ENCODE results near the gene TBL3.

The TBL3 gene

GRCh38 chr16:1982991-1983543 lies 11.2 kb downstream of the TBL3 start:
- DNase-seq (ENCODE audit: low spot score), result no peak

DNA sequence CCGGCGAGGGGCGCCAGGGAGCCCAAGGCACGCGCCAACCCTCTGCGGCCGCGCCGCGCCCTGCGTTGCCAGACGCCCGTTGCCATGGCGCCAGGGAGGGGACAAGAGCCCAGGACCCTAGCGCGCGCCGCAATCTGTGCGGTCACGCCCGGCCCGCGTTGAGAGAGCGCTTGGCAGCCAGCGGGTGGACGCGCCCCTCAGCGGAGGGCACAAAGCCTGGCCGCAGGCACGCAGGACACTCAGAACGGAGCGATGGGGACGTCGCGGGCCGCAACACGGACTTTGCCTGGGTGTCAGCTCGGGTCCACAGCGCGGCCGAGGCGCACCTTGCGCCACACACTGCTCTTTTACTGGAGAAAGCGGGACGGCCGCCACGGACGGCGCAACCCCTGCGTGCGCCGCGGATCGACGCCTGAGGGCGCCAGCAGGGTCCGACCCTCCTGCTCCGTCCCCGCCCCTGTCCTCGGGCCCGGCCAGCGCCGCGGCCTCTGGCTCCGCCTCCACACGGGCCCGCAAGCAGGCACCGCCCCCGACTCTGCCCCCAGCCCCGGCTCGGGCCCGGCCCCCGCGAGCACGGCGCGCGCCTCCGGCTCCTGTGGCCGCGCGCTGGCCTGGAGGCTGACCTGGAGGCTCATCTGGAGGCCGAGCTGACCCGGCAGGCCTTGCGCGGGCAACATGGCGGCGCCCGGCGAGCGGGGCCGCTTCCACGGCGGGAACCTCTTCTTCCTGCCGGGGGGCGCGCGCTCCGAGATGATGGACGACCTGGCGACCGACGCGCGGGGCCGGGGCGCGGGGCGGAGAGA lies 11.9 kb downstream of the TBL3 start, which contains the start of gene GFER:
TSS of gene GFER (plus strand) at position 650 of the 803 bp plus-strand sequence. CDS start at position 676, 26 bp downstream.
- peak; percentile 88 for DNase-seq (ENCODE audit: low spot score)

DNA sequence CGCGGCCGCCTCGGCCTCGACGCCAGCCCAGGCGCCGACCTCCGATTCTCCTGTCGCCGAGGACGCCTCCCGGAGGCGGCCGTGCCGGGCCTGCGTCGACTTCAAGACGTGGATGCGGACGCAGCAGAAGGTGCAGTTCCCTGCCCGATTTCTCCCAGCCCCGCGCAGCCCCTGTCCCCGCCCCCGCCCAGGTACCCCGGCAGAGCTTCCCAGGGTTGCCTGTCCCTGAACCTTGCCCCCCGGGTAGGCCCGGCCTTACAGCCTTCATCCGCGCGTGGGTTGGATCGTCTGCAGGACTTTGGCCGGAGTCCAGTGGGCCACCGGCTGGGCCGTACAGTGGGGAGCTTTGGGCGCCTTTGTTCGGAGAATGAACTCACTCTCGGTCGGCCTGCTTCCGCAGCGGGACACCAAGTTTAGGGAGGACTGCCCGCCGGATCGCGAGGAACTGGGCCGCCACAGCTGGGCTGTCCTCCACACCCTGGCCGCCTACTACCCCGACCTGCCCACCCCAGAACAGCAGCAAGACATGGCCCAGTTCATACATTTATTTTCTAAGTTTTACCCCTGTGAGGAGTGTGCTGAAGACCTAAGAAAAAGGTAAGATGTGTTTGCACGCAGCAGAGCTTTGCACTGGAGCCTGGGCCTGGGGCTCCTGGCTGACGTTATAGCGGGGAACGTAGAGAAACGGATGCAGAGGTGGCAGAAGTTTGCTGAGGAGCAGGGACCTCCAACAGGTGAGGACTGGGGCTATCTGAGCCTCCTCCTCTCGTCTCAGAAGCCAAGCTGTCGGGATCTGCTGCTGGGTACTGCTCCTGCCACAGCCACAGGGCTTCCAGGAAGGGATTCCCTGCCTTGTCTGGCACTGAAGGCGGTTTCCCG lies 12.7 kb downstream of the TBL3 start:
- DNase-seq (ENCODE audit: low spot score), result no peak

DNA sequence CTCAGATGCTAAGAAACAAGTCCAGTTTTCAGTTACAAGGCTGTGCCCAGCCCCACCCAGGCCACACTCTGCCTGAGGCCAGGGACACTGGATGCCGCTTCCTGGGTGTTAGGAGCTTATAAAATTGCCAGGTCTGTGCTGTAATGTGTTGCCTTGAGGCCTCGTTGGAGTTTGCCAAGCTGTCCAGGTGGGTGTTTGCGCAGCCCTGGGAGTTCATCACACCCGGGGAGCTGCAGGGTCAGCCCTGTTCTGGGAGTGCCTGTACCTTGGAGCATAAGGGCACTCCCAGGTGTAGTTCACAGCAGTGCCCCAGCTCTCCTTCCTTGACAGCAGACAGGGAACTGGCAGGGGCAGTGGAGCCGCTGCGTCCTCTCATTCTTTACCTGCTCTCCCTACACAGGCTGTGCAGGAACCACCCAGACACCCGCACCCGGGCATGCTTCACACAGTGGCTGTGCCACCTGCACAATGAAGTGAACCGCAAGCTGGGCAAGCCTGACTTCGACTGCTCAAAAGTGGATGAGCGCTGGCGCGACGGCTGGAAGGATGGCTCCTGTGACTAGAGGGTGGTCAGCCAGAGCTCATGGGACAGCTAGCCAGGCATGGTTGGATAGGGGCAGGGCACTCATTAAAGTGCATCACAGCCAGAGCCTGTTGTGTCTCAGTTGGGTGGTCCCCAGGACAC lies 13.8 kb downstream of the TBL3 start:
- DNase-seq (ENCODE audit: low spot score), result no peak

DNA sequence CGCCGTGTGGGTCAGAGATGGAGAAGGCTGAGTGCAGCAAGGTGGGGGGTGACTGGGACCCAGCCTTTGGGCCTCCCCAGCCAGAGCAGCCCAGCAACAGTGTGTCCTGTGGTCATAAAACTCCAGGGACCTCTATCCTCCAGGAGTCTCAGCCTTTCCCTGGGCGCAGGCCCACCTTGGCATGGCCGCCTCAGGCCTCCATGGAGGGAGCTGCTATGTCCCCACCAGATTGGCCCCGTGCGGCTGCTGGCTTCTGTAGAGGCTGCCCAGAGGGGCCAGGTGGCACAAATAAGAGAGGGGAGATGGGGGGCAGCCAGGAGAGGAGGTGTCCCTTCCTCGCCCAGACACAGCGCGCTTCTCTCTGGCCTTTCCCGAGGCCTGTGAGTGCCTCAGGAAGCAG lies 15.3 kb downstream of the TBL3 start:
- no peak for DNase-seq (ENCODE audit: low spot score)

DNA sequence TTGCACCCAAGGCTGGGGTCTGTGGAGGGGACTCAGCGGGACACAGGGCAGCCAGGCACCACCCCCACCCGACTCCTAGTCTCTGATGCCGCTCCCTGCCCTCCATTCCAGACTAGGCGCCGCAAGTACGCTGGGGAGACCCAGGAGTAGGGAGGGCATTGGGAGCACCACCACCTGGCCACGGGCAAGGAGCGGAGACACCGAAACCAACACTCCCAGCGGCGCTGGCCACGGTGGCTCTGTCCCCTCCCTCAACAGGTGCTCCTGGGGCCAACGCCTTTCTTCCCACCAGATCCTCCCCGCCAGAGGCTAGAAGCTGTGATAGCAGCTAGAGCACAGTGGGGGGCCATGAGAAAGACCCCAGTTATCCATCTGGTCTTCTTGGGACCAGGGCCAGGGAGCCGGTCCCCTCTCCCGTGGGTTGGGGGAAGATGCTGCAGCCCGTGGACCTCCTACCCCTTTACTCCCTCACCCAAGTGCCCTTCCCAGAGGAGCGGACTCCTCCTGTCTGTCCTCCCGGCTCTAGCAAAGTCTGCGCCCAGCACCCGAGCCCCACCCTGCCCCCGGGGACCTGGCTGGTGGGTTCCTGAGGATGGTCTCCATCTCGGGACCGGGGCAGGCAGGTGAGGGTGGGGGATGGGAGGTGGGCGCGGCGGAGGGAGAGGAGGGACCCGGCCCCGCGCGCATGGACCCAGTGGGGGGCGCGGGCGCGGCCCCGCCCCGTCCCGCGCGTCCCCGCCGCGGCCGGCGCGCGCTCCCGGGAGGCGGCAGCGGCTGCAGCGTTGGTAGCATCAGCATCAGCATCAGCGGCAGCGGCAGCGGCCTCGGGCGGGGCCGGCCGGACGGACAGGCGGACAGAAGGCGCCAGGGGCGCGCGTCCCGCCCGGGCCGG lies 17.6 kb downstream of the TBL3 start, which contains the start of gene SYNGR3:
TSS of gene SYNGR3 (plus strand) at position 762 of the 892 bp plus-strand sequence. CDS start 133 bp downstream, outside the sequence.
- DNase-seq (ENCODE audit: low spot score), result peak; percentile 41

DNA sequence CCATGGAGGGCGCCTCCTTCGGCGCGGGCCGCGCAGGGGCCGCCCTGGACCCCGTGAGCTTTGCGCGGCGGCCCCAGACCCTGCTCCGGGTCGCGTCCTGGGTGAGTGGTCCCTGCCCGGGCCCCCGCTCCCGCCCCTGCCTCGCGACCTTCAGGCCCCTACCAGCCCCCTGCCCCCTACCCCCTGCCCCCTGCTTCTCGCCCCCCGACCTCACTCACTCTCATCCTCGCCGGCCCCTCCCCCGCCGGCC lies 18.2 kb downstream of the TBL3 start:
- DNase-seq (ENCODE audit: low spot score), result no peak

DNA sequence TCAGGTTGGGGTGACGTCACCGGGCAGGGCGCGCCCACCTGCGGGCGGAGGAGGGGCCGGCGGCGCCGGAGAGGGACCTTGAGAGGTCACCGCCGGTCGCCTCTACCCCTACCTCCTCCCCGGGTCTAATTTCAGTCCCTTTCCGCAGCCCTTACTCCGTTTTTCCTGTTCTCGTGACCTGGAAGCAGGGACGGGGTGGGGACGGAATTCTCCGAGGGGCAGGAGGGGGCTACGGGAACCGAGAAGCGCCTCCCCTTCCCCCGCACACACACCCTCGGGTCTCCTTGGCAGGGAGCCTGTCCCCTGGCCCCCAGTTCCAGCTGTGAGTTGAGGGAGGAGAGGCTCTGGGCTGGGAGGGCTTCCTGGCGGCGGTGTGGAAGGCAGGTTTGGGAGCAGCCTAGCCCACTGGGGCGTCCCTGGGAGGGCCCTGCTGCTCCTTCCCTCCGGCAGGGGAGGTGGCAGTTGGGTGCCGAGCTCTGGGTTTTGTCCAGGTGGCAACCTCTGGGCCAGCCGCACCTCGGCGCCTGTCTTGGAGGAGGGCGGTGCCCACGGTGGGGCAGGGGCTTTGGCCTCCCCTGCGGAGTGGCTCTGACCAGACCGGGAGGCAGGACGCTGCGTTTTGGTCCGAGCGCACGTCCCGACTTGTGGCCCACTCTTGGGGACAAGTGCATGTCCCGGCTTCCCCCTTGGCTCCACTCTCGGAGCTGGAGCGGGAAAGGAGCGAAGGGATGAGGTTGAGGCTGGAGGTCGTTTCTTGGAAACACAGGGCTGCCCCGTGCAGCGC lies 18.7 kb downstream of the TBL3 start:
- DNase-seq (ENCODE audit: low spot score), result peak; percentile 48

DNA sequence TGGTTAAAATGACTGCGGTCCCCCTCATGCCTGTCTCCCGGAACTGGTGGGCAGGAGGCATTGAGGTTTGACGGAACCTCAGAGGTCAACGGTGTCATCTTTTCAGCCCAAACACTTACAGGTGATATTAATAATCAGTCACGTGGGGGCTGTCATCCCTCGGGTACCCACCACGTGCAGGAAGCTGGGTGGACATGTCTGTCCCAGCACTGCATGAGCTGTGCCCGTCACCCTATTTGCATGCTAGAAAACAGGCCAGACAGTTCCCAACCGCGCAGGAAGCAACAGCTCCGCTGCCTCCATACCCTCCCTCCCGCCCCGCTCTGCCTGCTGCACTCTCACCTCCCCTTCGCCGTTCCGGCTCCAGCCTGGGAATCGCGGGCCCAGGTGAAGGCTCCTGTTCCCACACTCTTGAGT lies 19.3 kb downstream of the TBL3 start:
- peak; percentile 82 for DNase-seq (ENCODE audit: low spot score)

- no peak for DNase-seq (ENCODE audit: low spot score)
Measured at GRCh38 chr16:1991588-1991947, 19.7 kb downstream of the TBL3 start.

GRCh38 chr16:1991948-1992703 lies 20.3 kb downstream of the TBL3 start:
- peak; percentile 98 for DNase-seq (ENCODE audit: low spot score)

DNA sequence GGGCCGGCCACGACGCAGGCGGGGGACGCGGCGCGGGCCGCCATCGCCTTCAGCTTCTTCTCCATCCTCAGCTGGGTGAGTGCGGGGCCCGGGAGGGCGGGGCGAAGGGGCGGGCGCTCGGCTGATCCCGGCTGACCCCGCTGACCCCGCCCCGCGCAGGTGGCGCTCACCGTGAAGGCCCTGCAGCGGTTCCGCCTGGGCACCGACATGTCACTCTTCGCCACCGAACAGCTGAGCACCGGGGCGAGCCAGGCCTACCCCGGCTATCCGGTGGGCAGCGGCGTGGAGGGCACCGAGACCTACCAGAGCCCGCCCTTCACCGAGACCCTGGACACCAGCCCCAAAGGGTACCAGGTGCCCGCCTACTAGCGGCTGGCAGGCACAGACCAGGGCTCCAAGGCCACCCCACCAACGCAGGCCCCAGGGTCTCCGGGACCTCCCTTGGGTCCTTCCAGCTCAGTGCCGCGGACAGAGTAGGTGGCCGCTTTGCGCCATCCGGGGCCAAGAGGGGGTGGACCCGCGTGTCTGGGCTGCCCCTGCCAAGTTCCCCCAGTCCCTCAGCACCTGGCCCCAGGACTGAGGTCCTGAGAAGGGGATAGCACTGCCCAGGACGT lies 21.0 kb downstream of the TBL3 start:
- DNase-seq (ENCODE audit: low spot score), result no peak

- no peak for DNase-seq (ENCODE audit: low spot score)
Measured at GRCh38 chr16:1993731-1994131, 21.9 kb downstream of the TBL3 start.

- no peak for DNase-seq (ENCODE audit: low spot score)
Measured at GRCh38 chr16:1997494-1998359, 25.9 kb downstream of the TBL3 start.

DNA sequence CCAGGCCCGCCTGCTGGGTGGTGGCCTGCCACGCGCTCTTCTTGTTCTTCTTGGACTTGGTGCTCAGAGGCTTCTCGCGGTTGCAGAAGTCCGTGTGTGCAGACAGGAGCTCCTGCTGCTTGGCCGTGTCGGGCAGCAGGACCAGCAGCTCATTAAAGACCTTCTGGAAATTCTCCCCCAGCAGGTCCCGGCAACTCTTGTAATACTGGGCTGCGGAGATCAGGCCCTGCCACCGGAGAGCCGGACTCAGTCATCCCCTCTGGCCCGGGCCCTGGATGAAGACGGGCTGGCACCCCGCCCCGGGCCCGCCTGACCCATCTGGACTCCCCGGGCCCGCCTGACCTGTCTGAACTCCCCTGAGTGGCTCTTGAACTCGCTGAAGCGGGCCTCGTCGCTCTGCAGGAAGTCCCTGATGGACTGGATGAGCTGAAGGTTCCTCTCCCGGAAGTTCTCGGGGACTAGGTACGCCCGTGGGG lies 26.5 kb downstream of the TBL3 start:
- DNase-seq (ENCODE audit: low spot score), result no peak

- DNase-seq (ENCODE audit: low spot score), result no peak
Measured at GRCh38 chr16:1998852-1999801, 27.3 kb downstream of the TBL3 start.
